CD4-positive, alpha-beta T cell treated with Interleukin-21 for 1 hour (primary cell): ENCODE data around the gene HUNK.
"Not testable (repeated sequence)": the region's sequence is repeated elsewhere in the genome, so short reads cannot be mapped to it uniquely, and the experiment has no call there.

Experiments used
- DNase-seq: peaks from one replicate; pipeline ENCODE4 v3.0.0-alpha.2; 2020

Gene HUNK

DNA sequence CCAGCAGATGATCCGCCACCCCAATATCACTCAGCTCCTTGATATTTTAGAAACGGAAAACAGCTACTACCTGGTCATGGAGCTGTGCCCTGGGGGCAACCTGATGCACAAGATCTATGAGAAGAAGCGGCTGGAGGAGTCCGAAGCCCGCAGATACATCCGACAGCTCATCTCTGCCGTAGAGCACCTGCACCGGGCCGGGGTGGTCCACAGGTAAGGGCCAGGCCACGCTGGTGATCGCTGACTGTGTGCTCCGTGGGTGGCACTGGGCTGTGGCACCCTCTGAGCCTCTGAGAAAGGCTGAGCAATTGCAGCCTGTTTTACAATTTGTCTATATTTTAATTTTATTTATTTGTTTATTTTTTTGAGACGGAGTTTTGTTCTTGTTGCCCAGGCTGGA is 51.7 kb downstream of the HUNK start:
- no peak for DNase-seq

DNA sequence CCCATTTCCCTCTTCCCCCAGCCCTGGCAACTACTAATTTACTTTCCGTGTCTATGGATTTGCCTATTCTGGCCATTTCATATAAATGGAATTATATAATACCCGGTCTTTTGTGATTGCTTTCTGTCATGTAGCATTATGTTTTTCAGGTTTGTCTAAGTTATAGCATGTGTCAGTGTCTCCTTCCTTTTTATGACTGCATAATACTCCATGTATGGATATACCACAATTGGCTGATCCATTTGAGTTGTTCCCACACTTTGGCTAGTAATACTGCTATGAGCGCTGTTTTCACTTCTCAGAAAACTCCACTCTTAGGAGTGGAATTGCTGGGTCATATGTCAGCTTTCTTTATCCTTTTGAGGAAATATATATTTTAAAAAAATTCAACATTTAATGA is 53.7 kb downstream of the HUNK start:
- DNase-seq, result no peak

DNA sequence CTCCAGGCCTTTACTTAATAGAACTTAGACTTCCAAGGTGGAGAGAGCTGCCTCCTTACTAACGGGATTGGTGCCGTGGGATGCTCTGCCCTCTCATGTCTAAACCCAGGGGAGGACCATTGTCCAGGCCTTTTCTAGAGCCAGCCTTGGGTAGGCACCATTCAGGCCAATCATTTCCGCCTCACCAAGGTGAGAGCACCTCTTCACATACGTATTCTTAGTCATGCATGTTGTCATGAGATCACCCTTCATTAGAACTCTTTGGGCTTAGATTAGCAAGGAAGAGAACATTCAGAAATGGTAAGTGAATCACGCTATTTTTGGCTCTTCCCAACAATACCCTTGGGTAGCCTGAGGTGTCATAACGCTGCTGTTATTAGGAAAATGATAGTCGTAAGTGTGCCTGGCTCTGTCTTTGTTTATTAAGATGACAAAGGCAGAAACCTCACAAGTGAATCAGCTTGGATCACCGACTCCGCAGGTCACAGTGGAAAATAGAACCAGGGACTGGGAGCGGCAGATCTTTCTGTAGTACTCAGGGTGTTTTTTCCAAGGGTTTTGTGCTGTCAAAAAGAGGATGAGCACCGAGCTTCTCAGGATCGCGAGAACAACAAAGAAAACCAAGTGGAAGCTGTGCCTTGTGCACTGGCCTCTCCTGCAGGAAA is 55.0 kb downstream of the HUNK start:
- no peak for DNase-seq

DNA sequence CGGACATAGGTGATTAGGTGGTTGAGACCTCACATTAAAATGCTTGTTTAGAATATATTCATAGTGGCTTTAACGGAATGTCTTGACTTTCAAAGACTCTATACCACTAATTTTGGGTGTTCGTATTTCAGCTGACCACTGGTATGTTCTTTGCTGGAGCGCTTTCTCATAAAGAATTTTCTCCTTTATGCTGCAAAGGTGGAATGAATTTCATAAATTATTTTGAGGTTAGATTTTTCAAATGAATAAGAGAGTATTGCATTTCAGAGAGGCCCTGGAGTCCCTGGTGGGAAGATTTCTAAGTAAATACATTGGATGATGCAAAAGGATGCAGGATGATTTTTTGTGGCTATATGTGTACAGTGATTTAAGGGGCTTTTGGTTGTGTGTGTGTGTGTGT is 55.8 kb downstream of the HUNK start:
- DNase-seq, result no peak

DNA sequence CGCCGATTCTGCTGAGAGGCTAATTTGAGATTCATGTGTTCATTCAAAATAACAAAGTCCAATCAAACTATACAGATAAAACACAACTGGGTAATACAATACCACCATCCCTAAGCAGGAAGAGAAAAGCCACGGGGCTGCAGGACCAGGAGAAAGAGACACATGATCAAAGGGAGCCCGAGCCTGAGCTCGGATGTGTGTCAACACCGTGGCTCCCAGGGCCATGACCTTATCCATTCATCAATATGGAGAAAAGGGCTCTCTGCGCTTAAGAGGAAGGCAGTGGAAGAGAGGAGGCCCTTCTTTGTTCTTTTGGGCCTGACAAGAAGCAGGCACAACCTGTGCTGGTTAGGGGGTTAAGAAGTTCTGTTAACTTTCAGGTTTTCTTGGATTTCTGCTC is 56.7 kb downstream of the HUNK start:
- no peak for DNase-seq

DNA sequence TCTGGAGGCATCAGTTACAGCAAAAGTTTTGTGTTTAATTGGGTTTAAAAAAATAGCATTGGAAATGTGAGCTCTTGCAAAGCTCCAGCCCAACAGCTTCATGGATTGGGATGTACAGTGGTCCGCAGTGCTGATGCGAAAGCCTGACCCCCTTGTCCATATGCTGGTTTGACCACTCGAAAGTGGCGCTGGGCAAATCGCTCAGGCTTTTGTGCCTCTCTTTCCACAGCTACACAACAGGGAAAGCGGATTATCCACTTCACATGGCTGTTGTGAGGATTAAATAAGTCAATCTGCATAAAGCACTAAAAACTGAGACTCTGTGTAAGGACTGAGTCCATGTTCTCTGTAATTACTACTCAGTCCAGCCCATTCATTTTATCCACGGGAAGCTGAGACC is 57.2 kb downstream of the HUNK start:
- DNase-seq, result no peak

DNA sequence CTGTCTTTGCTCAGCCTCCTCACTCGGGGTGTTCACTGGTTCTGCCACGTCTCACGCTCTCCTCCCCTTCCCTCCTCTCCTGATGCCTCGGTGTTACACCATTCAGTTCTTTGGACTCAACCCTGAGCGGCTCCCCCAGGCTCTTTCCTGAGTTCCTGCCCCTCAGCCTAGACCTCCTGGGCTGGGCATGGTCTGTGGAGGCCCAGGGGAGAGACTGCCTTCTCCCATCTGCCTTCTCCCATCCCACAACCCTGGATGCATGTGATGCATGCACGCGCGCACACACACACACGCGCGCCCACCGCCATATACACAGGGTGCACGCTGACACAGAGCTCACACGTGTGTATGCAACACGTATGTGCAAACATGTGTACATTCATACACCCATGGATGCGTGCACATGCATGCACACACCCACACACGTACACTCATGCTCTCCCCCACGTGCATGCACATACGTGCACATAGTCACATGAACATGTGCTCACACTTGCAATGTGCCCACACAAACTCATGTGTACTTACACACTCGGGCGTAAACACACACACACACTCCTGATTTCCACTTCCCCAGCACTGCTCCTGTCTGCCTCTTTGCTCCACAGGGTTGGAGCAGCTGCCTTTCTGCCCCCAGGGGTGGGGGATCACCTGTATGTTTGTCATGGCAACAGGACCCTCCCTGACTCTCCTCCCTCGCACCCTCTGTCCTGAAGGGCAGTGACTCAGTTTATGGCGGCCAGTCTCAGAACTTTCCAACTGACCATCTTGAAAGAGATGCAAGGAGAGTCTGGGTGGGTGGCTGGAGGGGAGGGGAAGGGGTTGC is 59.0 kb downstream of the HUNK start:
- DNase-seq, result no peak

DNA sequence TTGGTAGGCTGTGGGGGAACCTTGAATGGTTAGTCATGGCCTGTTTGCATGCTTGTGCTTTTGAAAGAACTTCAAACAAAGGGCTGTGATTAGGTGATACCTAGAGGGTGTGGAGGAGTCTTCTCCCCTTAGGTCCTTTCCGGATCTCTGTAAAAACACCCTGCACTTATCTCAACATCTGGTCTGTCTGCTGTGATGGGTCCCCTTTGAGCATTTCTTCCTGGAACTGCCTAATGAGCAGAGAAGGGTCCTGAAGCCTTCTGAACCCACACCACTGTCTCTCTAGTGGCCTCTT is 59.6 kb downstream of the HUNK start:
- DNase-seq, result no peak

DNA sequence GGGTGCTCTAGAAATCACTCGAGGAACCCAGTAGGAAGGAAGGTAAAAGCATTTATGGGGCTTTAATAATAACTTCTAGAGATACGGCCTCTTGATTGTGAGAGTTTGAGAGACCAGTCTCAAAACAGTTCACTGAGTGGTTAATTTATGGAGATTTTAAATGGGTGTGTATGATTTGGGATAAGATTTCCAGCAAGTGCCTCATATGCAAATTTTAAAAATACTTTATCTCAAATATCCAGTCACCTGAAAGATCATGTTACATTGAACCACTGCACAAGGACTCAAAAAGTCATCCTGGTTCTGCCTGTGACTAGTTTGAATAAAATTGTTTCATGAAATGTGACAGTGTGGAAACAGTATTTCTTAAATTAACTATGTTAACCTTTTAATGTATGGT is 64.5 kb downstream of the HUNK start:
- DNase-seq, result no peak

DNA sequence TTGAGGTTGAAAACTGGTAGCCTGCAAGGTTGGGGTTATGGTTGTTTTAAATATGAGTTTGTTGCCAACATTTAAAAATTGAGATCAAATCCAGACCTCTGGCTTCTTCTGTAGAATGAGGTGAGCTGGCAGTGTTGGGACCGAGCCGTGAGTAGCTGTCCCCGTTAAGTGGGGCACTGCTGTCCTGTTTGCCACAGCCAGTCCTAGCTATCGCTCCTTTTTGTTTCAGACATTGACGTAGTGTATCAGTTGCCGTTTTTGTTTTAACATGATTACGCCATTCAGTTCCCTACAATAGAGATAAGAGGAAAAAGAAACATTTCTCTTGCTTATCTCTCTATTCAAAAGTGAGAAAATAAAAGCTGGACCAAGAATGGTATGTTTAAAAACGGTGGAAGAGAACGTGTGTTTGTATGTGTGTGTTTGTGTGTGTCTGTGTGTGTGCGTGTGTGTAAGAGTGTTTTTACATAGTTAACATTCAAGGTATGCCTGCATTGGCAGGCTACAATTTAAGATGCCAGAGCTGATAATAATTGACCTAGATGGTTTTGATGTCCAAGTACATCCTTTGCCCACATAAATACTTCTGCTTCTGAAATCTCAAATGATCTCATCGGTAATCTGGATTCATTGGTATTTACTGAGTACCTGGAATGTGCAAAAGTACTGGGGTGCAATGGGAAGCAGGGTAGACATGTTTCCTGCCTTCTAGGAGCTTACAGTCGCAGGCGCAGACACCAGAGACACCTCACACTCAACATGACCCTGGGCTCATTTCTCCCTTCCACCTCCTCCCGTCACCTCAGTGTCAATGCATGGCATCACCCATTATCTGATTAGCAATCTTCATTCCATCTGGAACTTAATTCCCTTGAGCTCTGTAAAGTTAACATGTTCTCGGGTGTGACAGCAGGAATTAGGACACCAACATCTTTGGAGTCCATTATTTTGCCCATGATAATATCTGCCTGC is 65.8 kb downstream of the HUNK start:
- DNase-seq, result no peak

DNA sequence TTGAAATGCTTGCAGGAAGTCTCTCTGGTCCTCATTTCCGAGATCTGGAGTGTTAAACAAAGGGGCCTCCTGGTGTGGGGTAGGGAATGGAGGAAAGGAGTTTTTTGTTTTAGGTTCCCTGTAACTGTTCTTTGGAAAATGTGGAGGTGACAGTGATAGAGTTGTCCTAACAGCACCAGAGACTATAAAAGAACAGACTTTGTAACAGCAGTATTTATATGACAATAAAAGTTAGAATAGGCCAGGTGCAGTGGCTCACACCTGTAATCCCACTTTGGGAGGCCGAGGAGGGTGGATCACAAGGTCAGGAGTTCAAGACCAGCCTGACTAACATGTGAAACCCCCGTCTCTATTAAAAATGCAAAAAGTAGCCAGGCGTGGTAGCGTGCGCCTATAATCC is 68.9 kb downstream of the HUNK start:
- no peak for DNase-seq

DNA sequence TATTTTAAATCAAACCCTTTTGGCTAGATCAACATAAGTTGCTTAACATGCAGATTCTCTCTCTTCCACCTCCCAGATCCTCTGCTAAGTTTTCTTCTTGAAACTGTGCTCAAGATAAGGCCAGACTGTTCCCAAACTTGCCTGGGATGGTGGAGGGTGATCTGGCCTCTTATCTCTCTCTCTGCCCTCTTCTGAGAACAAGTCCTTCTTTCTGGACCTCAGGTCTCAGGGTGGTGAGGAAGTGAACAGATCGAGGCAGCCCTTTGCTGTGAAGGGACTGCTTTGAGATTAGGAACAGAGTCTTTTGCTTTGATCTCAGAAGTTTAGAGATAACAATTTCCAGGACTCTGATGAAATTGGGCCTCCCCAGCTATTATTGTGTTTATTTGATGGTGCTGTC is 70.7 kb downstream of the HUNK start:
- no peak for DNase-seq

DNA sequence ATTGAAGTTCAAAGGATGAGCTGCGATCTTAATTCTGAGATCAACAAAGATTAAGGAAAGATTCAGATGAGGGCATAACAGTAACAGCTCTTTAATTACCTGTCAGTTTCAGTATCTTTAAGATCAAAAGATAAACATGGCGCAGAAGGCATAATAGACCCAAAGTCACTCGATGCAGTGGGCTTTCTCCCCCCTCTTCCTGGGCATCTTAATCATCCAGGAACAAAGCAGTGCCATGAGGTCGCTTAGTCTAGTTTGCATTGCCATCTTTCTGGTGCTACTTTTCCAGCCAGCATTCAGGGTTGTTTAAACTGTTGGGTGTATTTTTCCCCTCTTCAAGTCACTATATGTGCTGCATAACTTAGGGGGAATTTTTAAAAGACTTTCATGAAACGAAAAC is 72.3 kb downstream of the HUNK start:
- no peak for DNase-seq

DNA sequence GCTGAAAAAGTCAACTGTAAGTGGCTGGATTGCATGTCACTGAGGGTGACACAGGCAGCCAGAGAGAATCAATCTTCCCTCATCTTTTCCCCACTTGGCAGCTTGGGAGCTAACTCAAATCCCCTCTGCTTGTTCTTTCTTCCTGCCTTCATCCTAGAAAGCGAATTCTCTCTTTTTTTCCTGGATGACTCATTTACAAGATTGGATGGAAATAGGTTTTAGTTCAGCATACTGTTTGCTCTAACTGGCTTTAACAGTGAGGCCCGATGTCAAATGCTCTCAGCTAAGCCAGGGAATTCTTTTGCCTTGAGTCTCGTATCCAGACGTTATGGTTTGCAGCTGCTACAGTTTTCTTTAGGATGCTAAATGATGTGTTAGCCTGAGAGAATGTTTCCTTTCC is 72.7 kb downstream of the HUNK start:
- DNase-seq, result no peak

DNA sequence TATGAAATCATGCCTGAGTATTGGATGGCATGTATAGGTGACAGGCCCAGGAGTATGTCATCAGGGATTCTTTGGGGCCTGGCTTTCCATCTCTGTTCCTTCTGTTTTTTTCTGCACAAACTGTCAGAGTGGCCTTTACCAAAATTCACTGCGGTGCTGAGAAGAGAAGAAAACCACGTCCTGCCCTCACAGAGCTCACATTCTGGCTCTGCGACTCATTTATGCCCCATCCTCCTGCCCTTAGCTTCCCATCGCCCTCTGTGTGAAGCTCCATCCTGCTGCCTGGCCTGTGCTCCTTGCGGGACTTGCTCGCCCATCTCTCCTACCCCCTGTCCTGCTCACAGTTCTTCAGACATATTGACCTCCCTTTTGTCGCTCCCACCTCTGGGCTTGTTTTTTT is 73.4 kb downstream of the HUNK start:
- no peak for DNase-seq

DNA sequence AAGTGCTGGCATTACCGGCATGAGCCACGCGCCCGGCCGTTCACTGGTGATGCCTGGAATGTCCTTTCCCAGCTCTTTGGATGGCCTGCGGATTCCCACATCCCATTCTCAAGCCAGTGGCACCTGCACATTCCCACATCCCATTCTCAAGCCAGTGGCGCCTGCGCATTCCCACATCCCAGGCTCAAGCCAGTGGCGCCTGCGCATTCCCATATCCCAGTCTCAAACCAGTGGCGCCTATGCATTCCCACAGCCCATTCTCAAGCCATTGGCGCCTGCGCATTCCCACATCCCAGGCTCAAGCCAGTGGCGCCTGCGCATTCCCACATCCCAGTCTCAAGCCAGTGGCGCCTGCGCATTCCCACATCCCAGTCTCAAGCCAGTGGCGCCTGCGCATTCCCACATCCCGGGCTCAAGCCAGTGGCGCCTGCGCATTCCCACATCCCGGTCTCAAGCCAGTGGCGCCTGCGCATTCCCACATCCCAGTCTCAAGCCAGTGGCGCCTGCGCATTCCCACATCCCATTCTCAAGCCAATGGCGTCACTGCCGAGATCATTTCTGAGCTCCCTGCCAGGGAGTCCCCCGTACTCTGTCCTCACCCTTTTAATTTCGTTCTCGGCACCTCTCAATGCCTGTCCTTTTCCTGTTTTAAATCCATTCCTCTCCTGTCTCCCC is 74.2 kb downstream of the HUNK start:
- DNase-seq, result not testable (repeated sequence)

DNA sequence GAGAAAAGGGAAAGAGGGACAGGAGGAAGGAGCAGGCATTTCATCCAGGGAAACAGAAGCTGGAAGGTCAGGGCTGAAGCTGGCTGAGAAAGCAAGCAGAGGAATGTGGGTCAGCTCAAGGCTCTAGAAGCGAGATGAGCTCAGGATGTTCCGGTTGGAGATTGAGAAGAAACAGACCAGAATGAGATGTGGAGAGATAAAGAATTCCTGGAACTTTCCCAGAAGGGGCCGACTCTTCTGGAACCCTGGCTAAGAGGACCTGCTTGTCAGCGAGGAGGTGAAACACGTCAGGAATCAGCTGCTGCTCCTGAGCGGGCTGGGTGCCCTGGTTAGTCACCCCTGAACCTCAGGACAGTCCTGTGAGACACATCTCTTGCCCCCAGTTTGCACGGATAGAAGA is 75.9 kb downstream of the HUNK start:
- DNase-seq, result no peak

DNA sequence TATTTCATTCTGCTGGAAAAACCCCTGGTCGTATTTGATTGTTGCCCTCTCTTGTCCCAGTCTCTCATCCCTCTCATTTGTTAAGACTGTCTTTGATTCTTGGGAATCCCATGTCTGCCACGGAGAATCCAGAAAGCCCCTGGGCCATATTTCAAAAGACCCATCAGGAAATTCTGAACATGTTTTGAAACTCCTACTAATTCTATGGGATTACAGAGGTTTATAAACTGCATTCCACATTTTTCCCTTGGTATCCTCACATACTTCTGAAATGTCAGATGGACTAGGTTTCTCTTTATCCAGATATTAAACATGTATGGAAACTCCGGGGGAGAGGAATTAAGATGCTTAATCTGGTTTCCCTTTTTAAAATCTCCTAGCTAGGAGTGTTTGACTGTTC is 80.0 kb downstream of the HUNK start:
- no peak for DNase-seq

DNA sequence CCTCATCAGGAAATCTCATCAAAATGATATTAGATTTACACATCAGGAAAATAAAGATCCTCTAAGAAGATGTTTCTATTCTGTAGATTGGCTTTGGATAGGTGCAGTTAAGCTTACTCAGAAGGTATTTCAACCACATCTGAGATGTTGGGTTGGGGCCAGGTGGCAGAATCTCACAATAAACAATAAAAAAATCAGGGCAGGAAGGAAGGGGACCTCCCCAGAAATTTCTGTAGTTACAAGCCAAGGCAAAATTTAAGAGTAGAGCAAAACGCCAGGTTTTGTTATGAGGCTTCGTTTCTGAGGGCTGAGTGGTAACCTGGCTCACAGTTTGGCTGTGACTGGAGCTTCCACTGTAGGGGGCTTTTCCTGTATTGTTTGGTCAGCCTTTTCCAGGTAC is 84.8 kb downstream of the HUNK start:
- peak; percentile 13 for DNase-seq

DNA sequence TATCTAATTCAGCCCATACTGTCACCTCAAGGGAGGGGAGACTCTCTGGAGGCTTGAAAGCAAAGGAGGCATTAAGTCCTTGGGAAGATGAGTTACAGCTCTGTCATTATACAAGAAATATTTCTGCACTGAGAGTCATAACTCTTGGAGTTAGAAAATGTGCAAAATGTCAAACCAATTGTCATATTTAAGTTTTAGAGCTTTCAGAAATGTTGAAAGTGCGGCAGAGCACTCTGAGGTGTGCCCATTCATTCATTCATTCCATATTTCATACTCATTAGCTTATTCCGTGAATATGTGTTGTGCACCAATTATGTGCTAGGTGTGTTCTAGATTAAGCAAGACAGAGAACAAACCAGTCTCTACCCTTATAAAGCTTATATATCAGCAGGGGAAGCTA is 87.1 kb downstream of the HUNK start:
- no peak for DNase-seq

DNA sequence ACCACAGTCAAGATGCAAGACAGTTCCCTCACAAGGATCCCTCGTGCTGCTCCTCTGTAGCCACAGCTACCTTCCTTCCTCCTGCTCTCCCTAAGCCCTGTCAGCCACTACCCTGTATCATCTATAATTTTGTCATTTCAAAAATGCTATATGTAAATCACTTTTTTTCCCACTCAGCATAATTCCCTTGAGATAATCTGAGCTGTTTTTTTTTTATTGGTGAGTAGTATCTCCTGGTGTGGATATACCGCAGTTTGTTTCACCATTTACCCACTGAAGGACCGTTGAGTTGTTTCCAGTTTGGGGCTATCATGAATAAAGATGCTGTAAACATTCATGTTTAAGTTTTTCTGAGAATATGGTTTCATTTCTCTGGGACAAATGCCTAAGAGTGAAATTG is 88.2 kb downstream of the HUNK start:
- no peak for DNase-seq

DNA sequence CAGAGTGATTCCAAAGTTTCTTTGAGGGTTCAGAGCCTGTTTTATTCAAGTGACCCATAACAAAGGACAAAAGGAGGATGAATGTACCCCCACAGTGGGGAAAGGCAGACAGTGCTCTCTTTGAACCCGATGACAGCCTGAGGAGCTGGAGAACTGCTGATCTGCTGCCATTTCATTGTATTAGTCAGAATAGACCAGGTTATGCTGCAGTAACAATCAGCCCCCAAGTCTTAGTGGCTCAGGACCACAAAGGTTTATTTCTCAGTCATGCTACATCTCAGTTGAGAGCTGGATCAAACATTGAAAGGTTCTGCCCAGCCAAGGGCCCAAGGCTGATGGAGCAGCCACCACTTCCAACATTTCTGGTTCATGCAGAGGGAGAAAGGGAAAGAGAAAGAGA is 88.9 kb downstream of the HUNK start:
- DNase-seq, result no peak

DNA sequence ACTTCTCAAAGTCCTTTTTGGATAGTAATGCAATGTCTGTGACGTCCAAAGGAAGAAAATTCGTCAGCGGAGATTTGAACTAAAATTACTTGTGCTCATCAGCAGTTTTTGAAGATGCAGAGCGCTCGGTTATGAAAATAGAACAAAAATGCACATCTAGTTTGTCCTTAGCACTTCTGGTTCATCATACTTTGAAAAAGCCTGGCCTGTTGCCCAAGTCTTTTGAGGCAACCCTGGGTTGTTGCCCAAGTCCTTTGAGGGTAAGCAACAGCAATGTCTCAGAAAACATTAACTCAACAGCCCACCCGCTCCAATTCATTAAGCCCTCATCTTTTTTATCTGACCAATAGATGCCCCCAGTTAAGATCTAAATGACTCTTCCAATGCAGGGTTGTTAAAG is 91.9 kb downstream of the HUNK start:
- DNase-seq, result no peak
